Peyer's patch (tissue), 4 donors: ENCODE data around the gene MCAT. TPM values are rescaled to one million over a fixed set of nuclear protein-coding genes. Genes with fewer than 3 reads are reported as not detected.

Experiments used
- DNase-seq, 3 donors: peaks; one replicate each; pipeline ENCODE4 v3.0.0-alpha.2; 2017 to 2019
- H3K27ac ChIP-seq, 4 donors: fragments of 200-600 bp; sonication (generic); one replicate each; pipeline ENCODE4 v1.5.1; 2016 to 2019
- H3K27me3 ChIP-seq, 2 donors: fragments of 200-600 bp; sonication (generic); one replicate each; pipeline ENCODE4 v1.5.1; 2019
- H3K36me3 ChIP-seq, 3 donors: fragments of 200-600 bp; sonication (generic); one replicate each; pipeline ENCODE4 v1.5.1; 2016 to 2019
- H3K4me1 ChIP-seq, 4 donors: fragments of 200-600 bp; sonication (generic); one replicate each; pipeline ENCODE4 v1.5.1; 2016 to 2019
- H3K4me3 ChIP-seq, 4 donors: fragments of 200-600 bp; sonication (generic); 1 replicate in 3 of 4; 2 replicates in 1 of 4; pipeline ENCODE4 v1.5.1; 2016 to 2019; ENCODE audit warnings: mild to moderate bottlenecking in 1 of 4
- H3K9me3 ChIP-seq, 4 donors: fragments of 200-600 bp; sonication (generic); one replicate each; pipeline ENCODE4 v1.5.1; 2016 to 2019; ENCODE audit warnings: mild to moderate bottlenecking in 1 of 4
- POLR2A ChIP-seq, 2 donors: fragments of 450-650 bp; IDR thresholded peaks; one replicate each; pipeline ENCODE4 v1.5.1; 2017; ENCODE audit warnings: antibody characterized with exemption in 2 of 2, mild to moderate bottlenecking in 2 of 2, moderate library complexity in 2 of 2
- total RNA-seq, 4 donors: library from RNA; depleted of rRNA; stranded (reverse); fragments of >200 nt; gene quantifications; one replicate each; pipeline ENCODE4 v1.1.0, GENCODE V29; 2016
- TF ChIP-seq, protein P1 (sequence below), 6 experiments: fragments of 450-650 bp in 4 of 6; fragments of 200-600 bp in 2 of 6; sonication (generic) in 1 of 6; IDR thresholded peaks; one replicate each; pipeline ENCODE4 v1.5.1; 2017 to 2019; ENCODE audit warnings: antibody characterized with exemption in 6 of 6, mild to moderate bottlenecking in 3 of 6, moderate library complexity in 1 of 6

The MCAT gene
- total RNA-seq, 4 donors from 2014 or later = 9.1 to 28.5 (median 15.1) TPM

DNA sequence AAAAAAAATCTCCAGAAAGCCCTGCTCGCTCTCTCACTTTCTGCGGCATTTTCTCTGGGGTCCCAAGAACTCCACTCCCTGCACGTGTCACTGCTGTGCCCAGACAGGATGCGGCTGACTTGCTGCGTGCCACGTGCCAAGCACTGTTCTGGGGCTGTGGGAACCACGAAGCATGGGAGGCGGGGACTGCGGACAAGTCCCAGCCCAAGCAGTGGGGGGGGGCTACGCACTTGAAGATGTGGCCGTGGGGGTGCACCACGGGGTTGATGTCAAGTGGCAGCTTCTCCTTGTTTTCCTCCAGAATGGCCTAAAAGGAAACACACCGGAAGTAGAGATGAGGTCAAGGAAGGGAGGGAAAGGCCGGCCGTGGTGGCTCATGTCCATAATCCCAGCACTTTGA is 32.9 kb upstream of the MCAT start:
- Histone ChIP-seq H3K4me1 (no peaks in the 10 kb centered on the region), H3K9me3 (no peaks in the 10 kb centered on the region), H3K27me3 (no peaks in the 10 kb centered on the region), H3K27ac (no peak overlapping the region), H3K36me3 (peaks cover 0 to 66% (median 0%) of the 10 kb centered on the region in 3 donors), H3K4me3 (no peak overlapping the region)
- DNase-seq = no peak
- no peak for TF ChIP-seq POLR2A (IDR thresholded peaks at IDR 0.05)
- TF ChIP-seq, protein P1, sequence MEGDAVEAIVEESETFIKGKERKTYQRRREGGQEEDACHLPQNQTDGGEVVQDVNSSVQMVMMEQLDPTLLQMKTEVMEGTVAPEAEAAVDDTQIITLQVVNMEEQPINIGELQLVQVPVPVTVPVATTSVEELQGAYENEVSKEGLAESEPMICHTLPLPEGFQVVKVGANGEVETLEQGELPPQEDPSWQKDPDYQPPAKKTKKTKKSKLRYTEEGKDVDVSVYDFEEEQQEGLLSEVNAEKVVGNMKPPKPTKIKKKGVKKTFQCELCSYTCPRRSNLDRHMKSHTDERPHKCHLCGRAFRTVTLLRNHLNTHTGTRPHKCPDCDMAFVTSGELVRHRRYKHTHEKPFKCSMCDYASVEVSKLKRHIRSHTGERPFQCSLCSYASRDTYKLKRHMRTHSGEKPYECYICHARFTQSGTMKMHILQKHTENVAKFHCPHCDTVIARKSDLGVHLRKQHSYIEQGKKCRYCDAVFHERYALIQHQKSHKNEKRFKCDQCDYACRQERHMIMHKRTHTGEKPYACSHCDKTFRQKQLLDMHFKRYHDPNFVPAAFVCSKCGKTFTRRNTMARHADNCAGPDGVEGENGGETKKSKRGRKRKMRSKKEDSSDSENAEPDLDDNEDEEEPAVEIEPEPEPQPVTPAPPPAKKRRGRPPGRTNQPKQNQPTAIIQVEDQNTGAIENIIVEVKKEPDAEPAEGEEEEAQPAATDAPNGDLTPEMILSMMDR (IDR thresholded peaks at IDR 0.05) = no peak

- no peak overlapping the region for H3K4me3 ChIP-seq
- no peaks in the 10 kb centered on the region for H3K27me3 ChIP-seq
- H3K4me1 ChIP-seq = peaks cover 0 to 7% (median 0%) of the 10 kb centered on the region in 4 donors
- no peak overlapping the region for H3K27ac ChIP-seq
- TF ChIP-seq, protein P1 (IDR thresholded peaks at IDR 0.05) = no peak
- no peak for TF ChIP-seq POLR2A (IDR thresholded peaks at IDR 0.05)
- peaks cover 0 to 59% (median 0%) of the 10 kb centered on the region in 3 donors for H3K36me3 ChIP-seq
- no peaks in the 10 kb centered on the region for H3K9me3 ChIP-seq
- no peak for DNase-seq
Measured at GRCh38 chr22:43174941-43175531, 31.8 kb upstream of the MCAT start.

DNA sequence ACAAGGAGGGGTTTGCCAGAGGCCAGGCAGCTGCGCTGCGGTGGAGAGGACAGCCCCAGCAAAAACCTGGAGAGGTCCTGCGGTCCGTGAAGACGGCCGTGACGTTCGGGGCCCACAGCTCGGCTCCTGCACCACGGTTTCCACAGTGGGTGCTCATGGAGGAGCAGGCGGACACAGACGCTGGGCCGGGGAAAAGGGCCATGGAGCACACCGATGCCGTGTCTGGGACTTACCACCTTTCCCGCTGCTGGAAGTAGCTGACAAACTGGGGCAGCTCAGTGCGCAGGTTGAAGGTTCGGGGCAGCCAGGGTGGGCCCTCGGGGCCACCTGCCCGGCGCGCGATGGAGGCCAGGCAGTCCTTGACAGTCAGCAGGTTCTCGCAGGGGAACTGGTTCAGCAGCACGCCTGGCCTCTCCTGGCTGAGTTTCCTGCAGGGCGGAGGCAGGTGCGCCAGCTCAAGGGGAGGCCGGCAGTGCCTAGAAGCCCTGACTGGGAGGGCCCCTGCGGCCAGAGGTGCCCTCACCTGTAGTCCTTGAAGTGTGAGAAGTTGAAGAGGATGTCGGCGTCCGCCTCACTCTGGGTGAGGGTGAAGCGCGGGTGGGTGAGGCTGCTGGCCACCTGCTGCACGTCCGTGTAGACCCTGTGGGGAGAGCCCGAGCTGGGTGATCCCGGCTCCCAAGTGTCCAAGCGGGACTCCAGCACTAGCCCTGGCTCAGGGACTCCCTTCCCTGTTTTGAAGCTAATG is 30.9 kb upstream of the MCAT start:
- Histone ChIP-seq H3K27ac (no peak overlapping the region), H3K27me3 (no peaks in the 10 kb centered on the region), H3K4me3 (no peak overlapping the region), H3K4me1 (peaks cover 0 to 16% (median 0%) of the 10 kb centered on the region in 4 donors), H3K9me3 (no peaks in the 10 kb centered on the region), H3K36me3 (peaks cover 0 to 51% (median 0%) of the 10 kb centered on the region in 3 donors)
- peak in 1 of 3 donors; percentile 40 for DNase-seq
- TF ChIP-seq, protein P1 (IDR thresholded peaks at IDR 0.05) = no peak
- TF ChIP-seq POLR2A (IDR thresholded peaks at IDR 0.05) = no peak

DNA sequence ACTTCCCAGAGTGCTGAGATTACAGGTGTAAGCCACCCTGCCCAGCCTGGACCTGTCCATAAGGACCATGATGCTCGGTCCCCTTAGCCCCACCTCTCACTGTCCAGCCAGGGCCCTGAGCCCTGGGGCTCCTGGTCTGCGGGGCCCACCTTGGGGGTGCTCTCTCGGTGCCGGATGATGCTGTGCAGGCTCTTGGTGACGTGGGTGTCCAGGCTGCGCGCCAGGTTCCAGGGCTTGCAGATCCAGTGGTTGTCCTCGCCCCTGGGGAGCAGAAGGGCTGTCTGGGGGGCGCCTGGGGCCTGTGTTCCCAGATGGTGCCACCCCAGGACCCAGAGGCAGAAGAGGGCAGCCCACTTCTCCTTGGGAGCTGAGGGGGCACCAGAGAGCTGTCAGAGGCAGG is 30.4 kb upstream of the MCAT start:
- H3K36me3 ChIP-seq = peaks cover 0 to 46% (median 0%) of the 10 kb centered on the region in 3 donors

GRCh38 chr22:43172191-43172590 is 29.0 kb upstream of the MCAT start:
- no peak for TF ChIP-seq POLR2A (IDR thresholded peaks at IDR 0.05)
- TF ChIP-seq, protein P1 (IDR thresholded peaks at IDR 0.05) = no peak
- Histone ChIP-seq H3K27me3 (no peaks in the 10 kb centered on the region), H3K4me3 (no peak overlapping the region), H3K4me1 (peaks cover 0 to 19% (median 0%) of the 10 kb centered on the region in 4 donors), H3K9me3 (no peaks in the 10 kb centered on the region), H3K27ac (peak overlapping the region in 2 of 4 donors; percentile 78 to 84), H3K36me3 (peaks cover 0 to 57% (median 0%) of the 10 kb centered on the region in 3 donors)
- peak in 1 of 3 donors; percentile 42 for DNase-seq

More for the DNA sequence above, 30.4 kb upstream of the MCAT start:
- peak in 1 of 3 donors; percentile 41 for DNase-seq
- Histone ChIP-seq H3K9me3 (no peaks in the 10 kb centered on the region), H3K4me1 (peaks cover 0 to 19% (median 0%) of the 10 kb centered on the region in 4 donors), H3K27me3 (no peaks in the 10 kb centered on the region), H3K4me3 (no peak overlapping the region), H3K27ac (no peak overlapping the region)
- TF ChIP-seq, protein P1 (IDR thresholded peaks at IDR 0.05) = no peak
- no peak for TF ChIP-seq POLR2A (IDR thresholded peaks at IDR 0.05)
